Pancreas (tissue), 10 donors: Measurements from ENCODE around the gene ABCA4. TPM values are rescaled to one million over a fixed set of nuclear protein-coding genes. Genes with fewer than 3 reads are reported as not detected.
A peak's percentile ranks its signal among the peaks of the same experiment; 100 is the strongest.

Source experiments
- ATAC-seq, 4 donors: fragments of 200-7000 bp; cut with Tn5 transposase; one replicate each; pipeline versions ENCODE4 v1.8.0 to v1.9.1; 2020; ENCODE audit warnings: mild to moderate bottlenecking in 4 of 4, moderate library complexity in 4 of 4
- DNase-seq, 6 donors: peaks; one replicate each; pipeline ENCODE4 v3.0.0-alpha.2; 2020
- FAIRE-seq: peaks from 2 replicates; lab custom pipeline; 2012; peaks lifted over from hg19 to GRCh38; lab: Jason Lieb, UNC
- H3K27ac ChIP-seq, 4 donors: fragments of 200-600 bp; sonication (generic); 1 replicate in 3 of 4; 2 replicates in 1 of 4; pipeline versions ENCODE4 v1.5.0 to v1.8.0; 2020
- H3K27me3 ChIP-seq, 4 donors: fragments of 200-600 bp; one replicate each; pipeline ENCODE4 v1.8.0; 2021
- H3K36me3 ChIP-seq, 3 donors: fragments of 200-600 bp; sonication (generic) in 1 of 3; one replicate each; pipeline versions ENCODE4 v1.5.0 to v1.8.0; 2020 to 2021
- H3K4me1 ChIP-seq, 3 donors: fragments of 200-600 bp; one replicate each; pipeline ENCODE4 v1.8.0; 2021
- H3K4me3 ChIP-seq, 4 donors: fragments of 200-600 bp; sonication (generic) in 2 of 4; one replicate each; pipeline versions ENCODE4 v1.5.0 to v1.8.0; 2020 to 2021
- H3K9me3 ChIP-seq, 4 donors: fragments of 200-600 bp; one replicate each; pipeline ENCODE4 v1.8.0; 2021
- CTCF ChIP-seq, 4 donors: fragments of 200-600 bp; sonication (generic) in 3 of 4; IDR thresholded peaks; one replicate each; pipeline versions ENCODE4 v1.5.0 to v1.8.0; 2021; ENCODE audit warnings: antibody characterized with exemption in 4 of 4
- WGBS, 2 donors: extraction: QIAGEN DNeasy Blood & Tissue Kit; methylation state at CpG; one replicate each; pipeline ENCODE4 v1.1.7; 2013; 5-methylcytosine and 5-hydroxymethylcytosine counted together
- intact Hi-C, 3 donors: fragments of 100-400 bp; cut with DNase I; formaldehyde crosslinking; loops; one replicate each; pipeline versions ENCODE4 v1.11.1 to v1.14.2; 2022
- polyA plus RNA-seq, 2 donors: library from polyadenylated mRNA; stranded (reverse); fragments of 200-250 nt; gene quantifications; one replicate each; pipeline ENCODE4 v1.2.3, GENCODE V29; 2013
- total RNA-seq, 6 donors: library from RNA; stranded (reverse); fragmentation: NEBNext Ultra II Directional in 4 of 6; extraction: Animal tissue kit (Norgen Biotek cat#: 25700) in 4 of 6; gene quantifications; one replicate each; pipeline versions ENCODE4 v1.2.1 to v1.2.4, GENCODE V29; 2021 to 2023
- donor health status: healthy with polysubstance abuse.
- donor health status: DM: no; HTN: no; CAD: no; lungs with moderate emphysema.
- donor health status: DM: no; HTN: no; CAD: no.
- donor health status: control.
- donor health status: control.
- donor health status: Bipolar disorder and iron deficiency.
- donor health status: DM: yes; HTN: yes; CAD: no.
- donor health status: DM: no; HTN: no; CAD: no.
- donor health status: DM: no; HTN: no; CAD: no.
- donor health status: DM: yes; HTN: yes; CAD: no.

Gene ABCA4
- total and polyA plus RNA-seq, 8 donors = 0.03 to 0.16 (median 0.14) TPM; not detected in 2

GRCh38 chr1:93964096-93964776 is 156.7 kb downstream of the ABCA4 start:
- FAIRE-seq (no peak), ATAC-seq (peak in 1 of 4 donors; percentile 9), DNase-seq (no peak)
- no peaks in the 10 kb centered on the region for H3K4me1 ChIP-seq
- H3K27me3 ChIP-seq = no peaks in the 10 kb centered on the region
- 77% methylated on average over 4 of the region's 4 CpGs for WGBS, 2 donors
- no peak for TF ChIP-seq CTCF (IDR thresholded peaks at IDR 0.05)
- no peak overlapping the region for H3K4me3 ChIP-seq
- H3K9me3 ChIP-seq = no peaks in the 10 kb centered on the region
- H3K36me3 ChIP-seq = no peaks in the 10 kb centered on the region
- intact Hi-C loops = no loop called here
- peak overlapping the region in 3 of 4 donors; percentile 31 to 59 (median 35) for H3K27ac ChIP-seq

GRCh38 chr1:93963585-93963984 is 157.4 kb downstream of the ABCA4 start:
- H3K9me3 ChIP-seq = no peaks in the 10 kb centered on the region
- peak; percentile 79 to 84 (median 82) for ATAC-seq
- no peak overlapping the region for H3K4me3 ChIP-seq
- H3K27ac ChIP-seq = peak overlapping the region in 3 of 4 donors; percentile 31 to 59 (median 35)
- WGBS, 2 donors = 27 to 32% methylated on average over 9 of the region's 9 CpGs
- TF ChIP-seq CTCF (IDR thresholded peaks at IDR 0.05) = no peak
- H3K36me3 ChIP-seq = no peaks in the 10 kb centered on the region
- H3K4me1 ChIP-seq = no peaks in the 10 kb centered on the region
- intact Hi-C loops = no loop called here
- FAIRE-seq = no peak
- peak in 2 of 6 donors; percentile 37 to 45 for DNase-seq
- no peaks in the 10 kb centered on the region for H3K27me3 ChIP-seq

GRCh38 chr1:93961906-93962305 is 159.0 kb downstream of the ABCA4 start:
- FAIRE-seq (no peak), DNase-seq (no peak), ATAC-seq (no peak)
- Histone ChIP-seq H3K9me3 (no peaks in the 10 kb centered on the region), H3K27ac (no peak overlapping the region), H3K36me3 (no peaks in the 10 kb centered on the region), H3K4me1 (no peaks in the 10 kb centered on the region), H3K4me3 (no peak overlapping the region), H3K27me3 (no peaks in the 10 kb centered on the region)
- whole genome bisulfite sequencing, 2 donors = 94 to 96% methylated on average over 3 of the region's 3 CpGs
- TF ChIP-seq CTCF (IDR thresholded peaks at IDR 0.05) = no peak
- intact Hi-C loops = no loop called here

GRCh38 chr1:93961443-93961842 is 159.5 kb downstream of the ABCA4 start:
- H3K36me3 ChIP-seq = no peaks in the 10 kb centered on the region
- TF ChIP-seq CTCF (IDR thresholded peaks at IDR 0.05) = no peak

GRCh38 chr1:93960641-93961147 is 160.3 kb downstream of the ABCA4 start:
- H3K36me3 ChIP-seq = no peaks in the 10 kb centered on the region
- H3K4me1 ChIP-seq = no peaks in the 10 kb centered on the region
- no peak for TF ChIP-seq CTCF (IDR thresholded peaks at IDR 0.05)
- WGBS, 2 donors = 34 to 35% methylated on average over 3 of the region's 3 CpGs
- intact Hi-C loops = no loop called here
- DNase-seq = no peak
- no peak overlapping the region for H3K4me3 ChIP-seq
- H3K27me3 ChIP-seq = no peaks in the 10 kb centered on the region
- H3K9me3 ChIP-seq = no peaks in the 10 kb centered on the region
- no peak for FAIRE-seq
- no peak for ATAC-seq
- H3K27ac ChIP-seq = peak overlapping the region in 1 of 4 donors; percentile 59

More at GRCh38 chr1:93961443-93961842, 159.5 kb downstream of the ABCA4 start:
- intact Hi-C loops = no loop called here
- no peaks in the 10 kb centered on the region for H3K9me3 ChIP-seq
- no peaks in the 10 kb centered on the region for H3K27me3 ChIP-seq
- WGBS, 2 donors = 78 to 79% methylated on average over 2 of the region's 2 CpGs
- H3K27ac ChIP-seq = peak overlapping the region in 1 of 4 donors; percentile 59
- no peaks in the 10 kb centered on the region for H3K4me1 ChIP-seq
- H3K4me3 ChIP-seq = no peak overlapping the region
- FAIRE-seq = no peak
- no peak for DNase-seq
- no peak for ATAC-seq
